CMK (cell line): ENCODE data around the gene CYSRT1.
"Not testable (repeated sequence)": the region's sequence is repeated elsewhere in the genome, so short reads cannot be mapped to it uniquely, and the experiment has no call there.

Source experiments
- DNase-seq: peaks from one replicate; pipeline ENCODE4 v3.0.0-alpha.2; 2010; ENCODE audit warnings: low read depth

Gene CYSRT1

GRCh38 chr9:137237759-137238726 is 13.1 kb downstream of the CYSRT1 start:
- DNase-seq, result no peak

GRCh38 chr9:137239541-137240200 is 14.7 kb downstream of the CYSRT1 start:
- DNase-seq, result not testable (repeated sequence)

DNA sequence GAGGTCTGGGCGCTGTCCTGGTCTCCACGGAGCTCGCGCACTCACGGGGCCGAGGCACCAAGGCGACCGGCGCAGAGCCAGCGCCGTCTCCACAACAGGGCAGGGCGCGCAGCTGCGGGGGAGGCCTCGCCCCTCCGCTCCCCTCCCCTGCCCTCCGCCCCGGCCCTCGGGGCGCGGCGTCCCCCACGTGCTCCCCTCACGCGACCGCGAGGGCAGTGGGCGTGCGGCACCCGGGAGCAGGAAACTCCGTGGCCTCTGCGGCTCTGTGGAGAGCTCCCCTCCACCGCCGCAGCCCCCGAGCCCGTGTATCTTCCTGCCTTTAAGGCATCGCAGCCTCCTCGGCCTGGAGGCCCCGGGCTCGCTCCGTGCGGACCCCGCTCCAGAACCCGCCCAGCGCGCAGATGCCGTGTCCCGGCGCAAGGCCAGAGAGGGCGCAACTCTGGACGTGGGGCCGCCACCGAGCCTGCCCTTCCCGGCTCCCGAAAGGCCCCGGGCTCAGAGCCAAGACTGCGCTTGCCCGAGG is 15.4 kb downstream of the CYSRT1 start:
- DNase-seq, result peak; percentile 70

GRCh38 chr9:137240841-137241489 is 16.0 kb downstream of the CYSRT1 start, which contains the start of gene TUBB4B:
TUBB4B (plus strand) TSS chr9:137241287; CDS start chr9:137241361, 74 bp downstream.
- DNase-seq, result peak; percentile 100

- DNase-seq, result no peak
Measured at GRCh38 chr9:137241490-137242268, 16.7 kb downstream of the CYSRT1 start.

GRCh38 chr9:137242269-137243203 is 17.6 kb downstream of the CYSRT1 start:
- no peak for DNase-seq

DNA sequence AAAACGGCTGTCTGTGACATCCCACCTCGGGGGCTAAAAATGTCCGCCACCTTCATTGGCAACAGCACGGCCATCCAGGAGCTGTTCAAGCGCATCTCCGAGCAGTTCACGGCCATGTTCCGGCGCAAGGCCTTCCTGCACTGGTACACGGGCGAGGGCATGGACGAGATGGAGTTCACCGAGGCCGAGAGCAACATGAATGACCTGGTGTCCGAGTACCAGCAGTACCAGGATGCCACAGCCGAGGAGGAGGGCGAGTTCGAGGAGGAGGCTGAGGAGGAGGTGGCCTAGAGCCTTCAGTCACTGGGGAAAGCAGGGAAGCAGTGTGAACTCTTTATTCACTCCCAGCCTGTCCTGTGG is 18.3 kb downstream of the CYSRT1 start:
- DNase-seq, result not testable (repeated sequence)

GRCh38 chr9:137243626-137244485 is 18.9 kb downstream of the CYSRT1 start:
- no peak for DNase-seq

GRCh38 chr9:137244486-137245449 is 19.8 kb downstream of the CYSRT1 start:
- no peak for DNase-seq

DNA sequence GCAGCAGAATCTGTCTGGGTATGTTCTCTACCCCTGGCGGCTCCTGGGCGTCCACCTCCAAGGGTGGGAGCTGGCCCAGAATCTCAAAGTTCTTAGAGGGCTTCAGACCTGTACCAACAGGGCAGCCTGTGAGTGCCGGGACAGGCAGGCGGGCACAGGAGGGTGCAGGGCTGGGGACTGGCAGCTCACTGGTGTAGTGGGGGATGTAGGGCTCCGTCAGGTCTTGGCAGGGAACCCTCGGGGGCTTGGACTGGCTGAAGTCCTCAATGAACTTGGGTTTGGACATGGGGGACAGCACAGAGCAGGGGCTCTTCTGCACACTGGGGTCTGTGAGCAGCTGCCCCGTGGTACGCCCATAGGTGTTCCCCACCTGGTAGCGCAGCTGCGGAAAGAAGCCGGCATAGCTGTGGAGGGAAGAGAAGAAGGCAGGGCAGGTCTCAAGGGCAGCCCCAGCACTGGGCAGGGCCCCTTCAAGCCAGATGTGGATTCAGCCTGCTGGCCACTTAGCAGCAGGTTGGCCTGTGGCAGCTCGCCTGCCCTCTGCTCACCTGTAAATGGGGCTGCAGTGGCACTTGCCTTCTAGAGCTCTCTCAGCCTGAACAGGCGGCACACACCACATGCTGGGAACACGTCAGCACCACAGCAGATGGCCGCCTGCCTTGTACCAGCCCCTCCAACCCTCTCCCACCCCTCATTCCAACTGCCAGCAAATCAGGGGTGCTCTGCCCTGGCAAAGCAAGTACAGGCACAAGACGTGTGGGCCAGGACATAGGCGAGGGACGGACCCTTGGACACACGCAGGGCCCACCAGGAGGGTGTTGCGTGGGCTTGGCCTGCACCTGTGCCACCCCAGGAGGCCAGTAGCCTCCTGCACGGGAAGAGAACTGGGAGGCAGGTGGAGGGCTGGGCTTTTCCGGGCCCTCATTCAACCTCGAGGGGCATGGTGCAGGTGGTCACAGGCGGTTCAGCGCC is 20.8 kb downstream of the CYSRT1 start:
- no peak for DNase-seq

DNA sequence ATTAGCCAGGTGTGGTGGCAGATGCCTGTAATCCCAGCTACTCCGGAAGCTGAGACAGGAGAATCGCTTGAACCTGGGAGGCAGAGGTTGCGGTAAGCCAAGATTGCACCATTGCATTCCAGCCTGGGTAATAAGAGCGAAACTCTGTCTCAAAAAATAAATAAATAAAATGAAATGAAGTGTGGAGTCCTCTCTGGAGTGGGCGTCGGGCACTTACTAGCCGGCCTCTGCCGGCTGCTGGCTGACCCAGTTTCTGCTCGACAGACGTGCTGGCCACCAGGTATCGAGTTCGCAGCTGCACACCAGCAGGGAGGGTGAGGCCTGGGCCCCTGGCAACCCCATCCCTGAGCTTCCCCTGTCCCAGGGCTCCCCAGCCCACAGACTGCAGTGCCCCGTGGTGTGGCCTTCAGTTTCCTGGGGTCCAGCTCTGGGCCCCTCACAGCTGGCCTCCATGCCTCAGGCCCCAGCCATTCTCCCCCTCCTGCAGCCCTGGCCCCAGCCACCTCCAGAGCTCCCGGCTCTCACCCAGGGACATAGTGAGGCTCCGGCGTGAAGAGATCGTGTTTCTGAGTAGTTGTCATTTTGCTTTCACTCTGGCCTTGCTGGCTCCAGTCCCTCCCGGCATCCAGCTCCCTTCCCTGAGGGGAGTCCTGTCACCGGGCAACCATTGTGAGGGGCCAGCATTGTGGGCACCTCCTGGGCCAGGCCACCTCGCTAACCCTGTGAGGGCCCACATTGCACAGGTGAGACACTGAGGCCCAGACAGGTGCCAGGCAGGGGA is 22.4 kb downstream of the CYSRT1 start:
- no peak for DNase-seq

GRCh38 chr9:137247916-137248175 is 22.9 kb downstream of the CYSRT1 start:
- DNase-seq, result no peak

- DNase-seq, result no peak
Measured at GRCh38 chr9:137250329-137251193, 25.6 kb downstream of the CYSRT1 start.

- no peak for DNase-seq
Measured at GRCh38 chr9:137251194-137251461, 26.2 kb downstream of the CYSRT1 start, which contains the start of gene STPG3. STPG3 (plus strand) TSS chr9:137251286; CDS start chr9:137251287, 1 bp downstream.

DNA sequence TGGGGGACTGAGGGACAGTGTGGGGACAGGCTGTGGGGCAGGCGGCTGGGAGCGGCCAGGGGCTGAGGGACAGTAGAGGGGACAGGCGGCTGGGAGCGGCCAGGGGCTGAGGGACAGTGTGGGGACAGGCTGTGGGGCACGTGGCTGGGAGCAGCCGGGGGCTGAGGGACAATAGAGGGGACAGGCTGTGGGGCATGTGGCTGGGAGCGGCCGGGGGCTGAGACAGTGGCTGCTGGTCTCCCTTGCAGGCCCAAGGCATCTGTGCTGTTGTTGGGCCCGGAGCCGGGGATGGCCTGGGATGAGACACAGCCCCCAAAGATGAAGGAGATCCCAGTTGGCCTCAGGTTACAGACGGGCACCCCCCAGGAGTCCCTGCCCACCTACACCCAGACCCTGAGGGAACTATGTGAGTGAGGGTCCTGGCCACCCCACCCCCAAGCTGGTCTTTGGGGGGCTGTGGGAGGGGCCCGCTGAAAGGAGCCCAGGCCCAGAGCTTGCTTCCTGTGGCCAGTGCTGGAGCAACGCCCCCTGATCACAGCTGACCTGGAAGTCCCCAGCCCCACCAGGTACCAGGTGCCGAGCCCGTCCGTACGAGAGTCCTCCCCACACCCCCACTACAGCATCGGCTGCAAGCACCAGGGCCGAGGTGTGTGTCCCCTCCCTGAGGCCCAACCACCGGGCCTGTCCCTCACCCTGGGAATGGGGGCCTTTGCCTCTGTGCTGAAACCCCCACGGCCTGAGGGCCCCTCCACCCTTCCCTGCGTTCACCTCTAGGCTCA is 26.7 kb downstream of the CYSRT1 start:
- DNase-seq, result no peak
